ENCODE measurements around the gene C20orf204.

DNA sequence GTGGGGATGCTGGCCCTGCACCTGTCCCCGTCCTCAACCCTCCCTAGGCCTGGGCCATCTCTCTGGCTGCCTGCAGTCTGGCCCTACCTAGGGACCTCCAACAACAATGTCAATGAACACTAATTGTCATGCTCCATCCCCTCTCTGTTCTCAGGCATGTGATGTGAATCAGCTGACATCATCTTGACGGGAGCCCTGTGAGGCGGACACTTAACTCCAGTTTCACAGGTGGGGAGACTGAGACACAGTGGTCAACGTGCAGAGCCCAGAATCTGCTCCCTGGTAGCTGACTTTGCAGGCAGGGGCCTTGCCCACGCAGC lies 26.3 kb downstream of the C20orf204 start:
- TF ChIP-seq HDGF (IDR thresholded peaks at IDR 0.05) (no peak), POLR2AphosphoS5 (IDR thresholded peaks at IDR 0.05; ENCODE audit: control insufficient read depth, insufficient read depth, low read depth, low read length) (no peak), CTBP1 (IDR thresholded peaks at IDR 0.05; ENCODE audit: borderline replicate concordance) (no peak), ARNT (IDR thresholded peaks at IDR 0.05) (no peak), CBFB (CRISPR knock-in tag; IDR thresholded peaks at IDR 0.05) (no peak), PATZ1 (CRISPR knock-in tag; IDR thresholded peaks at IDR 0.05; ENCODE audit: borderline replicate concordance) (no peak), BHLHE40 (IDR thresholded peaks at IDR 0.05; ENCODE audit: low read length) (no peak), RNF2 (IDR thresholded peaks at IDR 0.05) (no peak)
- TF ChIP-seq, protein P1, sequence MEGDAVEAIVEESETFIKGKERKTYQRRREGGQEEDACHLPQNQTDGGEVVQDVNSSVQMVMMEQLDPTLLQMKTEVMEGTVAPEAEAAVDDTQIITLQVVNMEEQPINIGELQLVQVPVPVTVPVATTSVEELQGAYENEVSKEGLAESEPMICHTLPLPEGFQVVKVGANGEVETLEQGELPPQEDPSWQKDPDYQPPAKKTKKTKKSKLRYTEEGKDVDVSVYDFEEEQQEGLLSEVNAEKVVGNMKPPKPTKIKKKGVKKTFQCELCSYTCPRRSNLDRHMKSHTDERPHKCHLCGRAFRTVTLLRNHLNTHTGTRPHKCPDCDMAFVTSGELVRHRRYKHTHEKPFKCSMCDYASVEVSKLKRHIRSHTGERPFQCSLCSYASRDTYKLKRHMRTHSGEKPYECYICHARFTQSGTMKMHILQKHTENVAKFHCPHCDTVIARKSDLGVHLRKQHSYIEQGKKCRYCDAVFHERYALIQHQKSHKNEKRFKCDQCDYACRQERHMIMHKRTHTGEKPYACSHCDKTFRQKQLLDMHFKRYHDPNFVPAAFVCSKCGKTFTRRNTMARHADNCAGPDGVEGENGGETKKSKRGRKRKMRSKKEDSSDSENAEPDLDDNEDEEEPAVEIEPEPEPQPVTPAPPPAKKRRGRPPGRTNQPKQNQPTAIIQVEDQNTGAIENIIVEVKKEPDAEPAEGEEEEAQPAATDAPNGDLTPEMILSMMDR (IDR thresholded peaks at IDR 0.05 in 2 of 3, conservative IDR thresholded peaks at IDR 0.05 in 1 of 3; ENCODE audit: insufficient read depth in 2 of 3, low read depth in 1 of 3, low read length in 3 of 3): no peak
- TF ChIP-seq, protein P2, sequence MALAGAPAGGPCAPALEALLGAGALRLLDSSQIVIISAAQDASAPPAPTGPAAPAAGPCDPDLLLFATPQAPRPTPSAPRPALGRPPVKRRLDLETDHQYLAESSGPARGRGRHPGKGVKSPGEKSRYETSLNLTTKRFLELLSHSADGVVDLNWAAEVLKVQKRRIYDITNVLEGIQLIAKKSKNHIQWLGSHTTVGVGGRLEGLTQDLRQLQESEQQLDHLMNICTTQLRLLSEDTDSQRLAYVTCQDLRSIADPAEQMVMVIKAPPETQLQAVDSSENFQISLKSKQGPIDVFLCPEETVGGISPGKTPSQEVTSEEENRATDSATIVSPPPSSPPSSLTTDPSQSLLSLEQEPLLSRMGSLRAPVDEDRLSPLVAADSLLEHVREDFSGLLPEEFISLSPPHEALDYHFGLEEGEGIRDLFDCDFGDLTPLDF (CRISPR knock-in tag; IDR thresholded peaks at IDR 0.05): no peak
